Measurements from ENCODE around the gene PDE6B.

The PDE6B gene

DNA sequence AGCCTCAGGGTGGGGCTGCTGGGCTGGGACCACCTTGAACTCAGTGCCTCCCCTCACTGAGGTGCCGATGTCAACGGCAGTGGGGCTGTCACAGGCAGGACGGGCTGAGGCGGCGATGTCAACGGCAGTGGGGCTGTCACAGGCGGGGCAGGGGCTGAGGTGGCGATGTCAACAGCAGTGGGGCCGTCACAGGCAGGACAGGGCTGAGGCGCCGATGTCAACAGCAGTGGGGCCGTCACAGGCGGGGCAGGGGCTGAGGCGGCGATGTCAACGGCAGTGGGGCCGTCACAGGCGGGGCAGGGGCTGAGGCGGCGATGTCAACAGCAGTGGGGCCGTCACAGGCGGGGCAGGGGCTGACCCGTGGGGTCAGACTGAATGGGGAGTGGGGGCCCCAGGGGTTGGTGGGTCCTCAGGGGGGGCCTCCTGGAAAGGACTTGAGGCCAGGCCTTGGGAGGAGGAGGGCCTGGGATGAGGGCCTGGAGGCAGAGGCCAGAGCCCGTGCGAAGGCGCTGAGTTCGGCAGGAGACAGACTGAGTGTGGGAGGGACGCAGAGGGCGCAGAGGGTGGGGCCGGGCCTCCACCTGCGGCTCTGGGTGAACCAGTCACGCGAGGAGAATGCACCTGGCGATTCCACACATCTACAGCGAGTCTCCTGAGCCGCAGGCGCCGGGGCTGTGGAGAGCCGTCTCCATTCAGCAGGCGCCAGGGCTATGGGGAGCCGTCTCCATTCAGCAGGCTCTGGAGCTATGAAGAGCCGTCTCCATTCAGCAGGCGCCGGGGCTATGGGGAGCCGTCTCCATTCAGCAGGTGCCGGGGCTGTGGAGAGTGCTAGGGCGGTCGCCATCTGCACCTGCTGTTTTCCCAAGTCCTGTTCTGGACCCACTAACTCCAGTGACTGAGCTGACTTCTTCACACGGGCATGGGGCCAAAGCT lies 25.8 kb downstream of the PDE6B start:
- H3K27me3 ChIP-seq (ENCODE audit: control insufficient read depth, insufficient read depth, low read length), result no peaks in the 10 kb centered on the region
- H3K4me3 ChIP-seq (ENCODE audit: low read depth, low read length), result no peak overlapping the region
- H3K36me3 ChIP-seq (ENCODE audit: control insufficient read depth, insufficient read depth, low read length), result no peaks in the 10 kb centered on the region
- H3K9ac ChIP-seq (ENCODE audit: low read depth, low read length), result no peak overlapping the region
- H3K9me3 ChIP-seq (ENCODE audit: control insufficient read depth, insufficient read depth, low read length), result no peaks in the 10 kb centered on the region
- H3K4me1 ChIP-seq (ENCODE audit: control insufficient read depth, insufficient read depth, low read length), result no peaks in the 10 kb centered on the region

DNA sequence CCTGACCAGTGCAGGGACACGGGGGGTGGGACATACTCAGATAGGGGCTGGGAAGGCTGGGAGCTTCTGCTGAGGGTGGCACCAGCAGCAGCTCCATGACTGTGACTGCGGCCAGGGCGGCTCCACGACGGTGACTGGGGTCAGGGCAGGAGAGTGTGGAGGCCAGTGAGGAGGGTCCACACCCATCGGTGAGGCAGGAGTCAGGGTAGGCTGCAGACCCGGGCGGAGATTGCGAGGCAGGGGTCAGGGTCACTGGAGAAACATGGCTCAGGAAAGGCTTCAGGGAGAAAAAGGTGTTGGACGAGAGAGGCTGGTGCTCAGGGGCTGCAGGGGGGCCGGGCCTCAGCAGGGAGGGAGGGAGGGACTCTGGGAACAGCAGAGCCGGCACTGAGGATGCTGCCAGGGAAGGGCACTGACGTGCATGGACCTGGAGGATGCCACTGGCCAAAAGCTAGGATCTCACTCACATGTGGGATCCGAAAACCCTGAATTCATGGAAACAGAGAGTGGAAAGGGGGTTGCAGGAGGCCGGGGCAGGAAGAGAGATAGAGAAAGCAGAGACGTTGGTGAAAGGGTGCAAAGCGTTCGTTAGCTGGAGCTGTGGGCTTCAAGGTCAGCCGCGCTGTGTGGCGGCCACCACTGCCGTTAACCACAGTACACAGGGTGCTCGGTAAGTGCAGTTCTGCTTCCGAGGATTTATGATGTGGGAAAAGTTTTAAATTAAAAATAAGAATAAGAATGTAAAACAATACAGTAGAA lies 26.7 kb downstream of the PDE6B start:
- Histone ChIP-seq H3K9me3 (ENCODE audit: control insufficient read depth, insufficient read depth, low read length) (no peaks in the 10 kb centered on the region), H3K4me1 (ENCODE audit: control insufficient read depth, insufficient read depth, low read length) (no peaks in the 10 kb centered on the region), H3K36me3 (ENCODE audit: control insufficient read depth, insufficient read depth, low read length) (no peaks in the 10 kb centered on the region), H3K9ac (ENCODE audit: low read depth, low read length) (no peak overlapping the region), H3K4me3 (ENCODE audit: low read depth, low read length) (no peak overlapping the region), H3K27me3 (ENCODE audit: control insufficient read depth, insufficient read depth, low read length) (no peaks in the 10 kb centered on the region)

DNA sequence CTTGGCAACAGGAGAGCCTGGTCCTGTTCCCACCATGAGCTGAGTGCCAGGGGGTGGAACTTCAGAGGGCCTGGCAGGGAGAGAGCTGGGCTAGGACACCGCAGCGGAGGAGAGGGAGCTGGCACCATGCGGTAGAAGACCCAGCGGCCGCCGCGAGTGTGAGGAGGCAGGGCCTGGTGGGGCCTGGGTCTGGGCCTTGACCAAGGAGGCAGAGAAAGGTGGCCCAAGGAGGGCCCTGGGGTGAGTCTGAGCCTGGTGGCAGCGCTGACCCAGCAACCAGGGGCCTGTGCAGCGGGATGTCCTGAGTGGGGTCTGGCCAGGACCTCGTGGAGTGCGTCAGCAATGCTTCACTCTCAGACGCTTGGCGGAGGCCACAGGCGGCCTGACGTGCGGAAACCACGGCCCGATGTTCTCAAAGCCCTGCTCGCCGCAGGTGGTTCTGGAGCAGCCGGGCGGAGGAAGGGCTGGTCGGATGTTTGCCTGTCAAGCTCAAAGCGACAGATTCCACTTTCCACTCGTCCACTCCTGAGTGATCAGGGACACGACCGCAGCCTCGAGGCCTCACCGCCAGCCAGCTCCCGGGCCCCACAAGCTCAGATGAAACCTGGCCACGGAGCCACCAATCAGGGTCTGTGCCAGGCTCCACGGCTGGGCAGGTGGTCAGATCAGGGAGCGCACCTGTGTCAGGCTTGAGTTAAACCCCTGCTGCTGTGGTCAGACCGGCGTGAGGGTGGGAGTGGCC lies 27.9 kb downstream of the PDE6B start:
- no peaks in the 10 kb centered on the region for H3K4me1 ChIP-seq (ENCODE audit: control insufficient read depth, insufficient read depth, low read length)
- no peaks in the 10 kb centered on the region for H3K9me3 ChIP-seq (ENCODE audit: control insufficient read depth, insufficient read depth, low read length)
- no peak overlapping the region for H3K4me3 ChIP-seq (ENCODE audit: low read depth, low read length)
- H3K36me3 ChIP-seq (ENCODE audit: control insufficient read depth, insufficient read depth, low read length), result peaks cover 2% of the 10 kb centered on the region
- H3K27me3 ChIP-seq (ENCODE audit: control insufficient read depth, insufficient read depth, low read length), result no peaks in the 10 kb centered on the region
- H3K9ac ChIP-seq (ENCODE audit: low read depth, low read length), result no peak overlapping the region

DNA sequence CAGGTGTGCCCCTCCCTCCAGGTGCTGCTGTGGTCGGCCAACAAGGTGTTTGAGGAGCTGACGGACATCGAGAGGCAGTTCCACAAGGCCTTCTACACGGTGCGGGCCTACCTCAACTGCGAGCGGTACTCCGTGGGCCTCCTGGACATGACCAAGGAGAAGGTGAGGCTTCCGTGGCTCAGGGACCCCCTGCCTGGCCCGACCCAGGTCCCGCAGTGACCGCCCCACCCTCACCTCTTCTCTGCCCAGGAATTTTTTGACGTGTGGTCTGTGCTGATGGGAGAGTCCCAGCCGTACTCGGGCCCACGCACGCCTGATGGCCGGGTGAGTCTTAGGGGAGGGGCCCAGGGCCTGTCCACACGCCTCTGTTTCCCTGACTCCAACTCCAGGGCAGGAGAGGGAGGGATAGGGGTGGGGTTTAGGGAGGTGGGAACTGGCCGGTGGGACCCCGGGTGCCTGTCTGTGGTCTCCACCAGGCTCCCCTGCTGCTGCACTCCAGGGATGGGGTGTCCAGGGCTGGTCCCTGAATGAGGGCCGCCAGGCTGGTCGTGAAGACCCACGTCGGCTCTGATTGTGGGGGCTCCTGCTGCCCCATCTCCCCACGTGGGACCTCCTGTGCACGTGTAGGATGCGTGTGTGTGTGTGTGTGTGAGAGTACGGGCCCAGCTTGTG lies 28.6 kb downstream of the PDE6B start:
- Histone ChIP-seq H3K9ac (ENCODE audit: low read depth, low read length) (no peak overlapping the region), H3K36me3 (ENCODE audit: control insufficient read depth, insufficient read depth, low read length) (peaks cover 4% of the 10 kb centered on the region), H3K4me1 (ENCODE audit: control insufficient read depth, insufficient read depth, low read length) (no peaks in the 10 kb centered on the region), H3K9me3 (ENCODE audit: control insufficient read depth, insufficient read depth, low read length) (no peaks in the 10 kb centered on the region), H3K4me3 (ENCODE audit: low read depth, low read length) (no peak overlapping the region), H3K27me3 (ENCODE audit: control insufficient read depth, insufficient read depth, low read length) (no peaks in the 10 kb centered on the region)

DNA sequence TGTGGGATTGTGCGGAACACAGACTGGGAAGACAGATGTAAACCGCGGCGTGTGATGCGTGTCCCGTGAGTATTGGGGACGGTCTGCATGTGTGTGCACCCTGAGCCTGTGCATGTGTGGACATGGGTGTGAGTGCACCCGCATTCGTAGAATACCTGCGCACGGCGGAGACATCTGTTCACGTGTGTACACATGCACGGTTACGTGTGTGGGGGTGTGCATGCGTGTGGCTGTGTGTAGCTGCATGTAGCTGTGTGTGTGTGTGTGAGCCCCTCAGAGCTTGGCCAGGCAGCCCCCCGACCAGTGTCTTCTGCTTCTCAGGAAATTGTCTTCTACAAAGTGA lies 29.1 kb downstream of the PDE6B start:
- H3K36me3 ChIP-seq (ENCODE audit: control insufficient read depth, insufficient read depth, low read length), result peaks cover 4% of the 10 kb centered on the region

DNA sequence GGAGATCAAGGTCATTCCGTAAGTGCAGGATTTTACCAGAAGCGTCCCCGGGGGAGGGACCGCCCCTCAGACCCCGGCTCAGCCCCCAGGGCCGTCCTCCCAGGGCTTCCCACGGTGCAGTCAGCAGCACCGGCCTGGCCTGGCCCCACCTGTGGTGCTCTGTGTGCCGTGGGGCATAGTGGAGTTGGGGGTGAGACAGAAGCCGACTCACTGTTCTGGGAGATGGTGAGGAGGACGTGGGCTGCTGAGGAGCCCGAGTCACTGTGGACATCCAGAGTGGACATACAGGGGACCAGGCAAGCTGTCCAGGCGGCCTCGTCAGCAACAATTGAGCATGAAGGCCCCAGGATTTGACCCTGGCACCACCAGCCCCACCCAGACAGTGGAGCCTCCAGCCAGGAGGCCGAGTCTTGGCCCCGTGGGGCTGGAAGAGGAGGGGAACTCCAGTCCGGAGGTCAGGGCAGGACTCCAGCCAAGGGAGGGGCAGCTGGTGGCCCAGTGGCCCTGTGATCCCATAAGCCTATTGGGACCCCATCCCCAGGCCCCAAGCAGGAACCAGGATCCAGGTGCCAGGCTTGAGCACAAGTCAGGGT lies 29.6 kb downstream of the PDE6B start:
- H3K27me3 ChIP-seq (ENCODE audit: control insufficient read depth, insufficient read depth, low read length), result no peaks in the 10 kb centered on the region
- peaks cover 9% of the 10 kb centered on the region for H3K36me3 ChIP-seq (ENCODE audit: control insufficient read depth, insufficient read depth, low read length)
- H3K9me3 ChIP-seq (ENCODE audit: control insufficient read depth, insufficient read depth, low read length), result no peaks in the 10 kb centered on the region
- no peak overlapping the region for H3K9ac ChIP-seq (ENCODE audit: low read depth, low read length)
- no peaks in the 10 kb centered on the region for H3K4me1 ChIP-seq (ENCODE audit: control insufficient read depth, insufficient read depth, low read length)
- H3K4me3 ChIP-seq (ENCODE audit: low read depth, low read length), result no peak overlapping the region

More for the DNA sequence above, 29.1 kb downstream of the PDE6B start:
- Histone ChIP-seq H3K9ac (ENCODE audit: low read depth, low read length) (no peak overlapping the region), H3K27me3 (ENCODE audit: control insufficient read depth, insufficient read depth, low read length) (no peaks in the 10 kb centered on the region), H3K4me3 (ENCODE audit: low read depth, low read length) (no peak overlapping the region), H3K4me1 (ENCODE audit: control insufficient read depth, insufficient read depth, low read length) (no peaks in the 10 kb centered on the region), H3K9me3 (ENCODE audit: control insufficient read depth, insufficient read depth, low read length) (no peaks in the 10 kb centered on the region)

DNA sequence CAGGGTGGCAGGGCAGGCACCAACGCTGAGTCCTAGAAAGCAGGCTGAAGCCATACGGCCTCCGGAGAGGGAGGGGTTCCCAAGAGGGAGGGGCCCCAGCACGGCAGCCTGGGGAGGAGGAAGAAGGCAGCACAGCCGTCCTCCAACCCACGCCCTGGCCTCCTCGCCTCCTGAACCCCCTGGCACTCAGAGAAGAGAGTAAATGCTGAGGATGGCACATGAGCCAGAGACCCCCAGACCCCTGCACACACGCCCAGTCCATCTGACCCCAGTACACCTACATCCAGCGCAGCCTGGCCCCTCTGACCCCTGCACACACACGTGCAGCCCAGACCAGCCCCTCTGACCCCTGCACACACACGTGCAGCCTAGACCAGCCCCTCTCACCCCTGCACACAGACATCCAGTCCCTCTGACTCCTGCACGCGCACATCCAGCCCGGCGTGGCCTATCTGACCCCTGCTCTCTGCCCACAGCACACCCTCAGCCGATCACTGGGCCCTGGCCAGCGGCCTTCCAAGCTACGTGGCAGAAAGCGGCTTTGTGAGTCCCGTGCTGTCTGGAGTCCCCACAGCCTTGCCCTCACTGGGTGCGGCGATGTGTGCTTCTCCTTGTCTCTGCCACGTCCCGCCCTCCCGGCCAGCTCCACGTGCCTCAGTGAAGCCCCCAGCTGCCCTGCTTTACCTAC lies 30.2 kb downstream of the PDE6B start:
- no peaks in the 10 kb centered on the region for H3K9me3 ChIP-seq (ENCODE audit: control insufficient read depth, insufficient read depth, low read length)
- H3K36me3 ChIP-seq (ENCODE audit: control insufficient read depth, insufficient read depth, low read length), result peaks cover 10% of the 10 kb centered on the region
- H3K27me3 ChIP-seq (ENCODE audit: control insufficient read depth, insufficient read depth, low read length), result no peaks in the 10 kb centered on the region
- H3K9ac ChIP-seq (ENCODE audit: low read depth, low read length), result no peak overlapping the region
- H3K4me3 ChIP-seq (ENCODE audit: low read depth, low read length), result no peak overlapping the region
- no peaks in the 10 kb centered on the region for H3K4me1 ChIP-seq (ENCODE audit: control insufficient read depth, insufficient read depth, low read length)

DNA sequence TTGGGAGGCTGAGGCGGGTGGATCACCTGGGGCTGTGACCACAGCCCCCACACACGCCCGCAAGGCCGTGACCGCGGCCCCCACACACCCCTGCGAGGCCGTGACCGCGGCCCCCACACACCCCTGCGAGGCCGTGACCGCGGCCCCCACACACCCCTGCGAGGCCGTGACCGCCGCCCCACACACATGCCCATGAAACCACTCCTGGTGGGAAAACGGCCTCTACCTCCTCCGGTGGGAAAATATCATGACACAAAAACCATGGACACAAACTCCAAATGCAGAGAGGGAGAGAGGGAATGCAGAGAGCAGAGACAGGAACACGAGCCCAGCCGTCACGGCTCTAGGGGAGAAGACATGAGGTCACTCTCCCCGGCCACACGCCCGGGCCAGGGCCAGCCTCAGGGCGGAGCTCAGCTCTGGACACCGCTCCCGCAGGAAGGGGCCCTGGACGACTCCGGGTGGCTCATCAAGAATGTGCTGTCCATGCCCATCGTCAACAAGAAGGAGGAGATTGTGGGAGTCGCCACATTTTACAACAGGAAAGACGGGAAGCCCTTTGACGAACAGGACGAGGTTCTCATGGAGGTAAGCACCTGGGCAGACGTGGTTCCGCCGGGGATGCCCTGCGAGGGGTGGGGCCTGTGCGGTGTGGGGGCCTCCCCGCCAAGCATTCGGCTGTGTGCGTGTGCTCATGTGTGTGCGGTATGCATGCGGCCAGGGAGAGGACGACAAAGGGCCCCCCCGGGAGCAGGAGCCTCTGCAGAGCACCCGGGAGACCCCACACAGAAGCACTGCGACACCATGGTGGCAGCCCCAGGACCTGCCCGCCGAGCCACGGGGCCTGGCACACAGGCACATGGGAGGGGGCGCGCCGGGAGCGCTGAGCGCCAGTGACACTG lies 31.3 kb downstream of the PDE6B start:
- Histone ChIP-seq H3K9ac (ENCODE audit: low read depth, low read length) (no peak overlapping the region), H3K9me3 (ENCODE audit: control insufficient read depth, insufficient read depth, low read length) (no peaks in the 10 kb centered on the region), H3K4me3 (ENCODE audit: low read depth, low read length) (no peak overlapping the region), H3K27me3 (ENCODE audit: control insufficient read depth, insufficient read depth, low read length) (no peaks in the 10 kb centered on the region), H3K36me3 (ENCODE audit: control insufficient read depth, insufficient read depth, low read length) (peaks cover 14% of the 10 kb centered on the region), H3K4me1 (ENCODE audit: control insufficient read depth, insufficient read depth, low read length) (no peaks in the 10 kb centered on the region)

DNA sequence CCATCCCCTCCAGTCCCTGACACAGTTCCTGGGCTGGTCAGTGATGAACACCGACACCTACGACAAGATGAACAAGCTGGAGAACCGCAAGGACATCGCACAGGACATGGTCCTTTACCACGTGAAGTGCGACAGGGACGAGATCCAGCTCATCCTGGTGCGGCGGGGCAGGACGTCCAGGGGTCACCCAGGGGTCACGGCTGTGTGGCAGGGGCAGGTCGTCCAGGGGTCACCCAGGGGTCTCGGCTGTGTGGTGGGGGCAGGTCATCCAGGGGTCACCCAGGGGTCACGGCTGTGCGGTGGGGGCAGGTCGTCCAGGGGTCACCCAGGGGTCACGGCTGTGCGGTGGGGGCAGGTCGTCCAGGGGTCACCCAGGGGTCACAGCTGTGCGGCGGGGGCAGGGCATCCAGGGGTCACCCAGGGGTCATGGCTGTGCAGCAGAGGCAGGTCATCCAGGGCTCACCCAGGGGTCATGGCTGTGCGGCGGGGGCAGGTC lies 32.0 kb downstream of the PDE6B start:
- Histone ChIP-seq H3K4me1 (ENCODE audit: control insufficient read depth, insufficient read depth, low read length) (no peaks in the 10 kb centered on the region), H3K4me3 (ENCODE audit: low read depth, low read length) (no peak overlapping the region), H3K27me3 (ENCODE audit: control insufficient read depth, insufficient read depth, low read length) (no peaks in the 10 kb centered on the region), H3K9me3 (ENCODE audit: control insufficient read depth, insufficient read depth, low read length) (no peaks in the 10 kb centered on the region), H3K36me3 (ENCODE audit: control insufficient read depth, insufficient read depth, low read length) (peaks cover 18% of the 10 kb centered on the region), H3K9ac (ENCODE audit: low read depth, low read length) (no peak overlapping the region)

All from iPS-15b (cell line).